IMR-90 (cell line): ENCODE results near the gene ERVFRD-1. TPM values are rescaled to one million over a fixed set of nuclear protein-coding genes. Genes with fewer than 3 reads are reported as not detected.

Source experiments
- ATAC-seq: fragments of 200-7000 bp; cut with Tn5 transposase; 2 replicates; pipeline ENCODE4 v1.9.1; 2020; ENCODE audit warnings: low read depth, mild to moderate bottlenecking, moderate library complexity
- BruUV-seq: library from RNA; stranded (reverse); fragments of 400-500 nt; replicated peaks from 2 replicates; lab custom pipeline; 2021; lab: Mats Ljungman, UMichigan
- CTCF ChIA-PET: fragments of 300-600 bp; formaldehyde crosslinking; extraction: SDS; loops from one replicate; lab custom pipeline; 2021; ENCODE audit warnings: antibody characterized with exemption; lab: Yijun Ruan, JAX
- POLR2A ChIA-PET: fragments of 300-600 bp; sonication (Branson Sonifier 250); formaldehyde crosslinking; loops from one replicate; lab custom pipeline; 2022; ENCODE audit warnings: antibody characterized with exemption; ENCODE audit not compliant: unreplicated experiment; lab: Charles Lee
- DNase-seq: peaks from one replicate; pipeline ENCODE4 v3.0.0; 2013
- H2AFZ ChIP-seq: replicated peaks from 2 replicates; pipeline ENCODE3; 2013; ENCODE audit warnings: low read length, mild to moderate bottlenecking; ENCODE audit not compliant: poor library complexity
- H2AK5ac ChIP-seq: 2 replicates; pipeline ENCODE4 v1.6.1; 2013; ENCODE audit warnings: low read depth, low read length, inconsistent platforms
- H2AK9ac ChIP-seq: replicated peaks from 2 replicates; pipeline ENCODE3; 2013; ENCODE audit warnings: mild to moderate bottlenecking, low read depth, low read length, moderate library complexity; ENCODE audit not compliant: poor library complexity
- H2BK120ac ChIP-seq: 2 replicates; pipeline ENCODE4 v1.6.1; 2013; ENCODE audit warnings: low read depth, low read length, inconsistent platforms
- H2BK15ac ChIP-seq: 3 replicates; pipeline ENCODE4 v1.6.1; 2013; ENCODE audit warnings: low read depth, low read length, inconsistent platforms
- H2BK20ac ChIP-seq: 2 replicates; pipeline ENCODE4 v1.6.1; 2013; ENCODE audit warnings: low read depth, mild to moderate bottlenecking, inconsistent platforms, low read length, moderate library complexity
- H2BK5ac ChIP-seq: 2 replicates; pipeline ENCODE4 v1.6.1; 2013; ENCODE audit warnings: mild to moderate bottlenecking, low read depth, low read length, inconsistent platforms; ENCODE audit not compliant: poor library complexity, severe bottlenecking
- H3K14ac ChIP-seq: replicated peaks from 2 replicates; pipeline ENCODE4 v1.6.1; 2013; ENCODE audit warnings: low read depth, low read length, inconsistent platforms
- H3K18ac ChIP-seq: 2 replicates; pipeline ENCODE4 v1.6.1; 2013; ENCODE audit warnings: low read depth, low read length, control low read depth
- H3K23ac ChIP-seq: 2 replicates; pipeline ENCODE4 v1.6.1; 2013; ENCODE audit warnings: low read depth, low read length, inconsistent platforms
- H3K27ac ChIP-seq: 2 replicates; pipeline ENCODE4 v1.5.1; 2013; ENCODE audit warnings: mild to moderate bottlenecking, control low read depth, low read length; ENCODE audit not compliant: insufficient read depth
- H3K27me3 ChIP-seq: 2 replicates; pipeline ENCODE4 v1.6.1; 2013; ENCODE audit warnings: low read length; ENCODE audit not compliant: control insufficient read depth, insufficient read depth
- H3K36me3 ChIP-seq: 2 replicates; pipeline ENCODE4 v1.6.1; 2013; ENCODE audit warnings: low read length, mixed read lengths; ENCODE audit not compliant: control insufficient read depth, insufficient read depth
- H3K4ac ChIP-seq: 2 replicates; pipeline ENCODE4 v1.6.1; 2013; ENCODE audit warnings: low read depth, low read length, inconsistent platforms
- H3K4me1 ChIP-seq: 2 replicates; pipeline ENCODE4 v1.6.1; 2013; ENCODE audit warnings: low read length, mixed read lengths; ENCODE audit not compliant: control insufficient read depth, insufficient read depth
- H3K4me2 ChIP-seq: 2 replicates; pipeline ENCODE4 v1.6.1; 2013; ENCODE audit warnings: low read depth, mild to moderate bottlenecking, control low read depth, low read length, moderate library complexity
- H3K4me3 ChIP-seq: 2 replicates; pipeline ENCODE4 v1.5.1; 2013; ENCODE audit warnings: low read depth, mild to moderate bottlenecking, control low read depth, low read length, moderate library complexity; ENCODE audit not compliant: insufficient read depth
- H3K56ac ChIP-seq: 2 replicates; pipeline ENCODE4 v1.6.1; 2013; ENCODE audit warnings: low read length, inconsistent platforms; ENCODE audit not compliant: insufficient read depth; ENCODE audit errors: extremely low read depth
- H3K79me1 ChIP-seq, 2 experiments: 2 replicates each; pipeline ENCODE4 v1.6.1; 2013; ENCODE audit warnings: low read length in 2 of 2, inconsistent platforms in 1 of 2, low read depth in 1 of 2
- H3K9ac ChIP-seq: 2 replicates; pipeline ENCODE4 v1.6.1; 2013; ENCODE audit warnings: low read depth, low read length, control low read depth
- H3K9me1 ChIP-seq: 2 replicates; pipeline ENCODE4 v1.6.1; 2013; ENCODE audit warnings: low read length, inconsistent platforms; ENCODE audit not compliant: insufficient read depth
- H3K9me3 ChIP-seq: 2 replicates; pipeline ENCODE4 v1.6.1; 2013; ENCODE audit warnings: low read length; ENCODE audit not compliant: control insufficient read depth, insufficient read depth
- H4K20me1 ChIP-seq: 2 replicates; pipeline ENCODE4 v1.6.1; 2013; ENCODE audit warnings: low read length, inconsistent platforms; ENCODE audit not compliant: insufficient read depth
- H4K5ac ChIP-seq: 2 replicates; pipeline ENCODE4 v1.6.1; 2013; ENCODE audit warnings: mild to moderate bottlenecking, low read depth, low read length, control low read depth
- H4K8ac ChIP-seq, 2 experiments: 2 replicates each; pipeline ENCODE4 v1.6.1; 2013; ENCODE audit warnings: low read depth in 2 of 2, low read length in 2 of 2, control low read depth in 1 of 2, inconsistent platforms in 1 of 2
- H4K91ac ChIP-seq: 2 replicates; pipeline ENCODE4 v1.6.1; 2013; ENCODE audit warnings: low read depth, low read length, inconsistent platforms; ENCODE audit not compliant: insufficient read depth
- BHLHE40 ChIP-seq: fragments of 150-350 bp; IDR thresholded peaks from 2 replicates; pipeline ENCODE4 v1.6.1; 2016; ENCODE audit warnings: mild to moderate bottlenecking, low read depth, low read length
- CEBPB ChIP-seq: IDR thresholded peaks from 2 replicates; pipeline ENCODE4 v1.6.1; 2012; ENCODE audit warnings: low read depth, low read length, improper control_type of control experiment
- CHD1 ChIP-seq: IDR thresholded peaks from 2 replicates; pipeline ENCODE4 v1.6.1; 2012; ENCODE audit warnings: low read depth, low read length, improper control_type of control experiment
- FOS ChIP-seq: fragments of 150-350 bp; IDR thresholded peaks from 2 replicates; pipeline ENCODE4 v1.6.1; 2016; ENCODE audit warnings: low read depth, low read length
- MAFK ChIP-seq: IDR thresholded peaks from 2 replicates; pipeline ENCODE4 v1.6.1; 2012; ENCODE audit warnings: low read depth, low read length, improper control_type of control experiment
- MAZ ChIP-seq: IDR thresholded peaks from 2 replicates; pipeline ENCODE4 v1.6.1; 2012; ENCODE audit warnings: low read depth, mild to moderate bottlenecking, low read length, improper control_type of control experiment, moderate library complexity, borderline replicate concordance
- MXI1 ChIP-seq: IDR thresholded peaks from 2 replicates; pipeline ENCODE4 v1.6.1; 2012; ENCODE audit warnings: low read depth, mild to moderate bottlenecking, low read length, moderate library complexity, borderline replicate concordance
- NFE2L2 ChIP-seq: fragments of 150-350 bp; IDR thresholded peaks from 2 replicates; pipeline ENCODE4 v1.6.1; 2016; ENCODE audit warnings: low read depth, mild to moderate bottlenecking, low read length
- POLR2A ChIP-seq: IDR thresholded peaks from 2 replicates; pipeline ENCODE4 v1.6.1; 2012; ENCODE audit warnings: mild to moderate bottlenecking, low read depth, low read length
- RAD21 ChIP-seq: IDR thresholded peaks from 2 replicates; pipeline ENCODE4 v1.6.1; 2012; ENCODE audit warnings: low read length, improper control_type of control experiment
- RCOR1 ChIP-seq: IDR thresholded peaks from 2 replicates; pipeline ENCODE4 v1.6.1; 2012; ENCODE audit warnings: mild to moderate bottlenecking, low read length, improper control_type of control experiment; ENCODE audit not compliant: insufficient replicate concordance
- RFX5 ChIP-seq: IDR thresholded peaks from 2 replicates; pipeline ENCODE4 v1.8.0; 2012; ENCODE audit warnings: low read depth, mild to moderate bottlenecking, low read length, moderate library complexity
- WGBS, 2 experiments: methylation state at CpG; one replicate each; pipeline versions ENCODE4 v1.1.5 to v1.1.7; 2013; ENCODE audit warnings: missing lambda C conversion rate in 2 of 2; ENCODE audit not compliant: insufficient read length in 1 of 2; ENCODE audit errors: extremely low coverage in 2 of 2; 5-methylcytosine and 5-hydroxymethylcytosine counted together
- dilution Hi-C: fragments of 300-500 bp; cut with HindIII; formaldehyde crosslinking; loops from one replicate; pipeline ENCODE4 v1.14.3; 2018; ENCODE audit warnings: low sequenced_read_pairs; ENCODE audit not compliant: unreplicated experiment
- in situ Hi-C: fragments of 300-500 bp; cut with MboI; formaldehyde crosslinking; loops from 3 replicates; pipeline ENCODE4 v1.14.3; 2019; ENCODE audit warnings: low sequenced_read_pairs, inconsistent platforms, mixed read lengths
- intact Hi-C: fragments of 100-400 bp; cut with micrococcal nuclease; formaldehyde crosslinking; loops from 2 replicates; pipeline ENCODE4 v1.10.0; 2022
- polyA plus RNA-seq, 3 experiments: library from polyadenylated mRNA; depleted of rRNA; stranded (reverse); fragments of >200 nt; gene quantifications; 2 replicates each; pipeline ENCODE4 v1.2.3, GENCODE V29; 2012; ENCODE audit warnings: low replicate concordance in 1 of 3
- total RNA-seq: library from RNA; depleted of rRNA; stranded (reverse); fragments of >200 nt; gene quantifications from 2 replicates; pipeline ENCODE4 v1.2.3, GENCODE V29; 2012
- TF ChIP-seq, protein P1 (sequence below): fragments of 150-350 bp; IDR thresholded peaks from 2 replicates; pipeline ENCODE4 v1.6.1; 2016; ENCODE audit warnings: low read depth, mild to moderate bottlenecking, low read length, moderate library complexity, borderline replicate concordance
- TF ChIP-seq, protein P2 (sequence below): conservative IDR thresholded peaks from 2 replicates; pipeline ENCODE4 v1.5.1; 2012; ENCODE audit warnings: mild to moderate bottlenecking, low read depth, low read length, improper control_type of control experiment
- TF ChIP-seq, protein P3 (sequence below): fragments of 150-350 bp; IDR thresholded peaks from 2 replicates; pipeline ENCODE4 v1.6.1; 2017; ENCODE audit warnings: mild to moderate bottlenecking, antibody characterized with exemption, low read length, low read depth

Gene ERVFRD-1
- total and polyA plus RNA-seq, 2 of the 4 experiments (the other 2 are of a cell fraction) = not detected

DNA sequence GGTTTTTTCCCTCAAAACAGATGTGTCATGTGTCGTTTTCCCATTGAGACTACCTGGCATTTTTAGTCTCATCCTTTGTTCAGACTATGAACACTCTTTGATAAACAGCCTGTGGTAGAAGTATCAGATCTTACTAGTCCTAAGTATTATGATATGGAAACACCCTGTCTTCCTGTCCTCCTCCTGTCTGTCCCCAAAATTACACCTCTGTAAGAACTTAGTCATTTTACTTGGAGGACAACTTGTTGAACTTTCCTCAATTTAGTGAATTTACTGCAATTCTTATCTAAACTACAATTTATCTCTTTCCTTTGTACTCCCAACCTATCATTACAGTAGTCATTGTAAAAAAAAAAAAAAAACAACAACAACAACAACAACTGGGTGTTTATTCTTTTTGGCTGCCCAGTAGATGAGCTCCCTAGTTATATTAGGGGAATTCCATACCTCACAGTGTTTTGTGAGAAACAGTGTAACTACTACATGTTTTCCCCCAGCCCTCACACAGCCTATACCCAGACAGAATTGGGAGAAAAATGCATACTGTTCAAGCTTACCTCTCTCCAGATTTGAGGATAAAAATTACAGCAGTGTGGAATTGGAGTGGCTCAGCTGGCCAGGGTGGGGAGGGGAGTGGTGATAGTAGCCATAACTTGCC lies 18.5 kb upstream of the ERVFRD-1 start:
- H3K9me3 ChIP-seq = no peaks in the 10 kb centered on the region

More for the DNA sequence above, 18.5 kb upstream of the ERVFRD-1 start:
- in situ Hi-C loops (no loop called here), intact Hi-C loops (no loop called here), dilution Hi-C loops (no loop called here)
- Histone ChIP-seq H3K4me1 (no peaks in the 10 kb centered on the region), H3K9me1 (0 out of 2 replicates have a peak, but pooled peaks cover 3% of the 10 kb centered on the region), H3K4ac (no peak overlapping the region), H2AFZ (no peak overlapping the region), H4K5ac (no peak overlapping the region), H4K91ac (no peak overlapping the region), H4K8ac (no peak overlapping the region), H2AK5ac (no peak overlapping the region), H3K9ac (no peak overlapping the region), H3K79me1 (peaks cover 23 to 66% of the 10 kb centered on the region in 2 experiments), H3K27me3 (no peaks in the 10 kb centered on the region), H3K23ac (no peak overlapping the region), H3K27ac (no peak overlapping the region), H3K4me2 (no peak overlapping the region), H2BK120ac (no peak overlapping the region), H2BK5ac (no peak overlapping the region), H2BK20ac (no peak overlapping the region), H2AK9ac (no peak overlapping the region), H4K20me1 (peaks cover 23% of the 10 kb centered on the region), H3K36me3 (peaks cover 3% of the 10 kb centered on the region), H3K18ac (no peak overlapping the region), H3K56ac (no peak overlapping the region), H3K14ac (no peak overlapping the region), H2BK15ac (no peak overlapping the region), H3K4me3 (no peak overlapping the region)
- WGBS, 2 experiments = no CpG with 5 or more reads among the region's 1 CpG
- TF ChIP-seq RFX5 = no peak
- no peak for TF ChIP-seq FOS
- TF ChIP-seq MXI1 = no peak
- TF ChIP-seq CEBPB = no peak
- TF ChIP-seq, protein P1, sequence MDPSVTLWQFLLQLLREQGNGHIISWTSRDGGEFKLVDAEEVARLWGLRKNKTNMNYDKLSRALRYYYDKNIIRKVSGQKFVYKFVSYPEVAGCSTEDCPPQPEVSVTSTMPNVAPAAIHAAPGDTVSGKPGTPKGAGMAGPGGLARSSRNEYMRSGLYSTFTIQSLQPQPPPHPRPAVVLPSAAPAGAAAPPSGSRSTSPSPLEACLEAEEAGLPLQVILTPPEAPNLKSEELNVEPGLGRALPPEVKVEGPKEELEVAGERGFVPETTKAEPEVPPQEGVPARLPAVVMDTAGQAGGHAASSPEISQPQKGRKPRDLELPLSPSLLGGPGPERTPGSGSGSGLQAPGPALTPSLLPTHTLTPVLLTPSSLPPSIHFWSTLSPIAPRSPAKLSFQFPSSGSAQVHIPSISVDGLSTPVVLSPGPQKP = no peak
- TF ChIP-seq BHLHE40 = no peak
- TF ChIP-seq, protein P2, sequence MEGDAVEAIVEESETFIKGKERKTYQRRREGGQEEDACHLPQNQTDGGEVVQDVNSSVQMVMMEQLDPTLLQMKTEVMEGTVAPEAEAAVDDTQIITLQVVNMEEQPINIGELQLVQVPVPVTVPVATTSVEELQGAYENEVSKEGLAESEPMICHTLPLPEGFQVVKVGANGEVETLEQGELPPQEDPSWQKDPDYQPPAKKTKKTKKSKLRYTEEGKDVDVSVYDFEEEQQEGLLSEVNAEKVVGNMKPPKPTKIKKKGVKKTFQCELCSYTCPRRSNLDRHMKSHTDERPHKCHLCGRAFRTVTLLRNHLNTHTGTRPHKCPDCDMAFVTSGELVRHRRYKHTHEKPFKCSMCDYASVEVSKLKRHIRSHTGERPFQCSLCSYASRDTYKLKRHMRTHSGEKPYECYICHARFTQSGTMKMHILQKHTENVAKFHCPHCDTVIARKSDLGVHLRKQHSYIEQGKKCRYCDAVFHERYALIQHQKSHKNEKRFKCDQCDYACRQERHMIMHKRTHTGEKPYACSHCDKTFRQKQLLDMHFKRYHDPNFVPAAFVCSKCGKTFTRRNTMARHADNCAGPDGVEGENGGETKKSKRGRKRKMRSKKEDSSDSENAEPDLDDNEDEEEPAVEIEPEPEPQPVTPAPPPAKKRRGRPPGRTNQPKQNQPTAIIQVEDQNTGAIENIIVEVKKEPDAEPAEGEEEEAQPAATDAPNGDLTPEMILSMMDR = no peak
- TF ChIP-seq MAFK = no peak
- no peak for TF ChIP-seq MAZ
- TF ChIP-seq, protein P3, sequence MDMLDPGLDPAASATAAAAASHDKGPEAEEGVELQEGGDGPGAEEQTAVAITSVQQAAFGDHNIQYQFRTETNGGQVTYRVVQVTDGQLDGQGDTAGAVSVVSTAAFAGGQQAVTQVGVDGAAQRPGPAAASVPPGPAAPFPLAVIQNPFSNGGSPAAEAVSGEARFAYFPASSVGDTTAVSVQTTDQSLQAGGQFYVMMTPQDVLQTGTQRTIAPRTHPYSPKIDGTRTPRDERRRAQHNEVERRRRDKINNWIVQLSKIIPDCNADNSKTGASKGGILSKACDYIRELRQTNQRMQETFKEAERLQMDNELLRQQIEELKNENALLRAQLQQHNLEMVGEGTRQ = no peak
- no peak for TF ChIP-seq RAD21
- no peak for TF ChIP-seq NFE2L2
- no peak for TF ChIP-seq RCOR1
- TF ChIP-seq POLR2A = no peak
- no peak for TF ChIP-seq CHD1
- BruUV-seq = no TSS peak
- no peak for ATAC-seq
- no peak for DNase-seq
- POLR2A ChIA-PET = no interaction called here
- CTCF ChIA-PET = no interaction called here
